VCaP (cell line): ENCODE data around the gene SH3PXD2B.

ENCODE experiments used
- H3K27ac ChIP-seq: fragments of 450-650 bp; 2 replicates; pipeline ENCODE4 v1.5.1; 2017
- TF ChIP-seq, protein P1 (sequence below): fragments of 450-650 bp; conservative IDR thresholded peaks from 2 replicates; pipeline ENCODE4 v1.5.1; 2017; ENCODE audit warnings: mild to moderate bottlenecking, moderate library complexity

SH3PXD2B gene

DNA sequence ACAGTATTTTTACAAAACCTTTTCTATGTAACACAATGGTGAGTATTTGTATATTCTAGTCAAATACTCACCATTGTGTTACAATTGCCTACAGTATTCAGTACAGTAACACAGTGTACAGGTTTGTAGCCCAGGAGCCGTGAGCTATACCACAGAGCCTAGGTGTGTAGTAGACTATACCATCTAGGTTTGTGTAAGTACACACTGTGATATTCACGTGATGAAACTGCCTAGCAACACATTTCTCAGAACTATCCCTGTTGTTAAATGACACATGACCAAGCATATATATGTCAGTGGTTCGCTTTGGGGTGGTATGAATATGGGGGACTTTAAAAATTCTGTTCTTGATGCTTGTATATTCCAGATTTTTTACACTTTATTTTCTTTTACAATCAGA is 21.3 kb downstream of the SH3PXD2B start:
- no peak overlapping the region for H3K27ac ChIP-seq
- TF ChIP-seq, protein P1, sequence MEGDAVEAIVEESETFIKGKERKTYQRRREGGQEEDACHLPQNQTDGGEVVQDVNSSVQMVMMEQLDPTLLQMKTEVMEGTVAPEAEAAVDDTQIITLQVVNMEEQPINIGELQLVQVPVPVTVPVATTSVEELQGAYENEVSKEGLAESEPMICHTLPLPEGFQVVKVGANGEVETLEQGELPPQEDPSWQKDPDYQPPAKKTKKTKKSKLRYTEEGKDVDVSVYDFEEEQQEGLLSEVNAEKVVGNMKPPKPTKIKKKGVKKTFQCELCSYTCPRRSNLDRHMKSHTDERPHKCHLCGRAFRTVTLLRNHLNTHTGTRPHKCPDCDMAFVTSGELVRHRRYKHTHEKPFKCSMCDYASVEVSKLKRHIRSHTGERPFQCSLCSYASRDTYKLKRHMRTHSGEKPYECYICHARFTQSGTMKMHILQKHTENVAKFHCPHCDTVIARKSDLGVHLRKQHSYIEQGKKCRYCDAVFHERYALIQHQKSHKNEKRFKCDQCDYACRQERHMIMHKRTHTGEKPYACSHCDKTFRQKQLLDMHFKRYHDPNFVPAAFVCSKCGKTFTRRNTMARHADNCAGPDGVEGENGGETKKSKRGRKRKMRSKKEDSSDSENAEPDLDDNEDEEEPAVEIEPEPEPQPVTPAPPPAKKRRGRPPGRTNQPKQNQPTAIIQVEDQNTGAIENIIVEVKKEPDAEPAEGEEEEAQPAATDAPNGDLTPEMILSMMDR, result no peak

DNA sequence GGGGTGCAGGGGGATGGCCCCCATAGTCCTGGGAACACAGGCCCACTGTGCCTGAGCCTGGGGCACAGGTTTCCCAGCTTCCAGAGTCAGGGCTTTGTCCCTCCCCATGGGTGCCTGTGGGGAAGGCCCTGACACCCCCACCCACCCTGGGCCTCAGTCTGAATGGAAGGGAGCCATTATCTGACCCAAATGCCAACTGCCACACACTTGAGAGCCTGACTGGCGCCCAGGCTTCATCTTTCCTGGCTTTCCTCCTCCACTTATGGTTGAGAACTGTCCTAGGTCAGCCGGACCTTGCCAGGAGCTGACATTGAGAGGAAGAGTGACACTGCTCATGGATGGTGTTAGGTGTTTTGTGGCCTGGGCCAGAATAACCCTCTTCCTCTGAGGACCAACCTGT is 24.0 kb downstream of the SH3PXD2B start:
- TF ChIP-seq, protein P1, result no peak
- no peak overlapping the region for H3K27ac ChIP-seq

DNA sequence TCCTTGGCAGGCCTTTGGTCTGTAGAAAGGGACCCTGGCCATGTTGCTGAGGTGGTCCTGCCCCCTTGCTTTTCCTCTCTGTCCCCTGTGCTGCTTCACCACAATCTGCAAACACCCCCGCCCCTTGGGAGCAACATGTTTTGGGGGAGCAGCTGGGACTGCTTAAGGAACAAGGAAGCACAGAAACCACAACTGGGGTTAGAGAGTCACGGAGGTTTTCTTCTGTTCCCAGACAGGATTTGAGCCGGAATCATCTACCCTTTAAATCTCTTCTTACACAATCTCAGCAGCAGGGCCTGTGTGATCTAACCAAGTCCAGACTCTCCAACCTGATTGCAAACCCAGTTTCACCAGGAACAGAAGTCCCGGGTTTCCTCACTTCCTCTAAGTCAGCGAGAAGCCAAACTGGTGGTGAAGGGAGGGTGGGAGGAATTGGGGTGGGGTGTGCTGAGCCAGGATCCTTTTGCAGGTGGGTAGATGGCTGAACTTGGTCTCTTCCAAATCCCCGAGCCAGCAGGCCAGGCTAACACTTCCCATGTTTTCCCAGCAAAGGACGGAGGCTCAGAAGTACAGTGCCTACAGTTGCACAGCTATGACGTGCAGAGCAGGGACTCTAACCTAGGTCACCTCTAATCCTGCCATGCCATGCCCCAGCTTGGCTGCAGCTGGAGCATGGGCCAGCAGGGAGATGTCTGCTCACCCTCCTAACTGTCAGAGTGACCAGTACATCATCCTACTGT is 25.0 kb downstream of the SH3PXD2B start:
- TF ChIP-seq, protein P1, result no peak
- H3K27ac ChIP-seq, result no peak overlapping the region

DNA sequence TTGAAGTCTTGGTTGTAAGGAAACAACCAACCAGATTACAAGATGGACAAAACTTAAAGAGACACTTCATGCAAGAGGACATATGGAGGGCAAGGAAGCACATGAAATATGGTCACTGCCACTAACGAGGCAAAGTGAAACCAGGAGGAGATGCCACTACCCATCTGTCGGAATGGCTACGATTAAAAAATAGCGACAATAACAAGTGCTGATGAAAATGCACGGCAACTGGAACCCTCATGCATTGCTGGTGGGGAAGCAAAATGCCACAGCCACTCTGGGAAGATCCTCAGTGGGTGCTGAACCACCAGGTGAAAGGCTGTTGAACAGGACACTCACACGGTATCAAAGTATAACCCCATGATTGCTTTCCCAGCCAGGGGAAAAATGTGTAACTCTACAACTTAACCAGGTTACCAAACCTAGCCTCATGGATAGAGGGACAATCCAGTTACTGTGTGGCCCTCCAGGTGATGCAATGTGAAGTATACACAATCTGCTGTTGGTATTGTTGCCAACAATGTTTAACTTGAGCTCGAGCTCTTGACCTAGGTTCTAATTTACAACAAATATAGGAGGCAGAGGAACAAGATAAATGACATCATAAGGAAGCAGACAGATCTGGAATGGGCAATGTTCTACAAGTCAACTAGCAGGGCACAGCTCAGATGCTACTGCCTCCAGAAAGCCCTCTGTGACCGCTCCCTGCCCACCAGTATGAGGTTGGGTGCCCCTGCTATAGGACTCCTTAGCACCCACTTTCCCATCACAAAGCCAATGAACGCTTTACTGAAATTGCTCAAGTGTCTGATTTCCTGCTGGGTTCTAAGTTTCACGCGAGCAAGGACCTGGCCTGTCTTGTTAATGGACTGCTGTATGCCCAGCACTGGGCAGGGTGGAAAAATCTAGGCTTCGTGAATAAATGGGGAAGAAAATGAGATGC is 25.8 kb downstream of the SH3PXD2B start:
- TF ChIP-seq, protein P1, result no peak
- H3K27ac ChIP-seq, result no peak overlapping the region

DNA sequence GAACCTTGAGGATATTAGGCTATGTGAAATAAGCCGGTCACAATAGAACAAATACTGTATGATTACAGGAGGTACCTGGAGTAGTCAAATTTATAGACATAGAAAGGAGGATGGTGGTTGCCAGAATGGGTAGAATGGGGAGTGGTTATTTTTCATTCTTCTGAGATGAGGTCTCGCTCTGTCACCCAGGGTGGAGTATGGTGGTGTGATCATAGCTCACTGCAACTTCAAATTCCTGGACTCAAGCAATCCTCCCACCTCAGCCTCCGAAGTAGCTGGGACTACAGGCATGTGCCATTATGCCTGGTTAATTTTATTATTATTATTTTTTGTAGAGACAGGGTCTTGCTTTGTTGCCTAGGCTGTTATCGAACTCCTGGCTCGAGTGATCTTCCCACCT is 27.1 kb downstream of the SH3PXD2B start:
- TF ChIP-seq, protein P1, result no peak
- no peak overlapping the region for H3K27ac ChIP-seq

DNA sequence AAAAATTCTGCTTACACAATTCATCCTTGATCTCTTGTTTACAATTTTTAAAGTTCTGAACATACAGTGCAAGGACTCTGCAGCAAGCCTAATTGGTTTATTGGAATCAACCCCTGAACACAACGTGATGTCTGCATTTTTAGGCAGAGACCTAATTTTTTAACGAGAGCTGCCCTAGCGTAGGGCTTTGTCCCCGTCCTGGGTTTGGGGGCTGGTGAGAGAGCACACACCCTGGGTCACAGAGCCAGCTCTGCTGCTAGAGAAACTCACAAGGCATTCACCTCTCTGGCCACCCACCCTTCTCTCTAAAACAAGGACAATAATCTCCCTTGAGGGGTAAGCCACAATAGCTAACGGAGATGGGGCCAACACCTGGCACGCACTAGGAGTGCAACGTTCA is 28.2 kb downstream of the SH3PXD2B start:
- H3K27ac ChIP-seq, result no peak overlapping the region
- TF ChIP-seq, protein P1, result no peak

DNA sequence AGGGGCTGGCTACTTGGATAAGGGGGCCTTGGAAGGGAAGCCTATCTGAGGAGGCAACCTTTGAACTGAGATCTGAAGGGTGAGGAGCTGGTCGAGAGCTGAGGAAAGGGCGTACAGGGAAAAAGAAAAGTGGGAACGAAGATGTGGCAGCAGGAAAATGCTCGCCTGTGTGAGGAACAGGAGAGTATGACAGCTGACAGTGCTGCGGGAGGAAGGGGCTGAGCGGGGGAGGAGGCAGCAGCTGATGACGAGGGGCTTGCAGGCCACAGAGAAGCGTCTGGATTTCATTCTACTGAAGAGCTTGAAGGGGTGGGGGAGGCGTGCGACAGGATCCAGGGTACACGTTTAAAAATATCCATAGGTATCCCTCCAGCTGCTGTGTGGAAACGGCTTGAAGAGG is 28.9 kb downstream of the SH3PXD2B start:
- H3K27ac ChIP-seq, result no peak overlapping the region
- TF ChIP-seq, protein P1, result no peak
